Skeletal muscle tissue (tissue), 4 donors: Measurements from ENCODE around the gene CYGB. TPM values are rescaled to one million over a fixed set of nuclear protein-coding genes. Genes with fewer than 3 reads are reported as not detected.

Experiments
- H3K27ac ChIP-seq: one replicate; pipeline ENCODE4 v1.7.0; 2013; ENCODE audit warnings: mild to moderate bottlenecking, low read depth, low read length, inconsistent platforms
- H3K27me3 ChIP-seq, 3 donors: one replicate each; pipeline ENCODE4 v1.7.0; 2013; ENCODE audit warnings: low read length in 3 of 3; ENCODE audit not compliant: control insufficient read depth in 3 of 3, insufficient read depth in 3 of 3
- H3K36me3 ChIP-seq, 3 donors: one replicate each; pipeline ENCODE4 v1.7.0; 2013; ENCODE audit warnings: low read length in 3 of 3; ENCODE audit not compliant: control insufficient read depth in 3 of 3, insufficient read depth in 3 of 3
- H3K4me1 ChIP-seq, 3 donors: one replicate each; pipeline ENCODE4 v1.7.0; 2013; ENCODE audit warnings: low read length in 3 of 3, mild to moderate bottlenecking in 3 of 3; ENCODE audit not compliant: control insufficient read depth in 3 of 3, insufficient read depth in 3 of 3
- H3K4me3 ChIP-seq, 3 donors: one replicate each; pipeline ENCODE4 v1.7.0; 2013; ENCODE audit warnings: low read length in 3 of 3
- H3K9ac ChIP-seq, 3 donors: one replicate each; pipeline ENCODE4 v1.7.0; 2013; ENCODE audit warnings: low read length in 3 of 3, mild to moderate bottlenecking in 3 of 3, moderate library complexity in 2 of 3, low read depth in 1 of 3
- H3K9me3 ChIP-seq, 3 donors: one replicate each; pipeline ENCODE4 v1.7.0; 2013; ENCODE audit warnings: low read length in 3 of 3; ENCODE audit not compliant: control insufficient read depth in 3 of 3
- total RNA-seq: library from RNA; depleted of rRNA; stranded (reverse); fragments of >200 nt; gene quantifications from one replicate; pipeline ENCODE4 v1.2.3, GENCODE V29; 2014
- donor health status: Osteomylitis.

The CYGB gene
- total RNA-seq, 1 donor from 2014 or later = 8.9 TPM

- Histone ChIP-seq H3K36me3 (no peaks in the 10 kb centered on the region), H3K9me3 (no peaks in the 10 kb centered on the region), H3K27me3 (no peaks in the 10 kb centered on the region), H3K9ac (peak overlapping the region in 1 of 3 donors; percentile 57), H3K27ac (no peak overlapping the region), H3K4me1 (peaks cover 60 to 75% (median 71%) of the 10 kb centered on the region in 3 donors), H3K4me3 (no peak overlapping the region)
Measured at GRCh38 chr17:76545918-76546555, 8.5 kb upstream of the CYGB start.

DNA sequence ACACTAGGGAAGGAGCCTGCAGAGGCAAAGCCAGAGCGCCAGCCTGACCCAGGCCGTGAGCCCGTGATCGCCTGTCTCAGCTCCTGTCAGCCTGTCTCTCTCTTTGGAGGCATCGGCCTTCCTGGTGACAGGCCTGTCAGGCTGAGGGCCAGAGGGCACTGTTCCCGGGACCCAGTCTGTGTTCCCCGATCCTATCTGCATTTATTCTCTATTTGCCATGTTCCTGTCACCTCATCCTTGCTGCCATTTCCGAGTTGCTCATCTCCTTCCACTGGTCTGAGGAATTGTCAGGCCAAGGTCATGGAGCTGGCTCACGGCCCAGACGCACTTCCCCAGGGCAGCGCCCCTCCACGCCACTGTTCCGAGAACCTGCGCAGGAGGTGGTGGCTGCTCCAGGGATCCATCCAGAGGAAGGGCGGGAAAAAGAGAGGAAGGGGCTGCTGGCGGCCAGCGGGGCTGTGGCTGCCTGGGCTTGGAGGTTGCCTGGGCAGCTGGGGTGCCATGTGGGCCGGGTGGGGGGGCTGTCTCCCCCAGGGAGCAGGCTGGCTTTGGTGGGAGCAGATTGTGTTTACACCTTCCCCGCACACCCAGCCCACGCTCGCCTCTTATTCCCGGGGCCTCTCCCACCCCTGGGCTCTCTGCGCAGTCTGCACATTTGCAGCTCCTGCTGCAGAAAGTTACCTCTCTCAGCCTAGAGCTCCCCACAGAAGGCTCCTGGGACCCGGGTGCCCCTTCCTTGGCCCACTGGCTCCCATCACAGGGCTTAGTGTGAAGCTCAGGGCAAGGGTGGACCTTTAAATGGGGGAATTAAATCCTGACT lies 7.2 kb upstream of the CYGB start:
- H3K27ac ChIP-seq = peak overlapping the region; percentile 47

GRCh38 chr17:76543826-76544545 lies 6.5 kb upstream of the CYGB start:
- Histone ChIP-seq H3K27me3 (peaks cover 0 to under 1% (median 0%) of the 10 kb centered on the region in 3 donors), H3K9ac (peak overlapping the region; percentile 38 to 70 (median 59)), H3K4me1 (peaks cover 67 to 86% (median 79%) of the 10 kb centered on the region in 3 donors), H3K9me3 (no peaks in the 10 kb centered on the region), H3K27ac (peak overlapping the region; percentile 47), H3K4me3 (peak overlapping the region in 2 of 3 donors; percentile 6 to 19), H3K36me3 (no peaks in the 10 kb centered on the region)

More for the DNA sequence above, 7.2 kb upstream of the CYGB start:
- peak overlapping the region in 2 of 3 donors; percentile 4 to 6 for H3K4me3 ChIP-seq
- peaks cover 63 to 82% (median 76%) of the 10 kb centered on the region in 3 donors for H3K4me1 ChIP-seq
- H3K9me3 ChIP-seq = no peaks in the 10 kb centered on the region
- H3K9ac ChIP-seq = peak overlapping the region; percentile 38 to 70 (median 59)
- H3K27me3 ChIP-seq = no peaks in the 10 kb centered on the region
- no peaks in the 10 kb centered on the region for H3K36me3 ChIP-seq

GRCh38 chr17:76543482-76543825 lies 5.9 kb upstream of the CYGB start:
- Histone ChIP-seq H3K36me3 (no peaks in the 10 kb centered on the region), H3K27me3 (peaks cover 1 to 6% (median 3%) of the 10 kb centered on the region in 3 donors), H3K4me3 (no peak overlapping the region), H3K4me1 (peaks cover 69 to 82% (median 79%) of the 10 kb centered on the region in 3 donors), H3K27ac (no peak overlapping the region), H3K9ac (no peak overlapping the region), H3K9me3 (no peaks in the 10 kb centered on the region)

DNA sequence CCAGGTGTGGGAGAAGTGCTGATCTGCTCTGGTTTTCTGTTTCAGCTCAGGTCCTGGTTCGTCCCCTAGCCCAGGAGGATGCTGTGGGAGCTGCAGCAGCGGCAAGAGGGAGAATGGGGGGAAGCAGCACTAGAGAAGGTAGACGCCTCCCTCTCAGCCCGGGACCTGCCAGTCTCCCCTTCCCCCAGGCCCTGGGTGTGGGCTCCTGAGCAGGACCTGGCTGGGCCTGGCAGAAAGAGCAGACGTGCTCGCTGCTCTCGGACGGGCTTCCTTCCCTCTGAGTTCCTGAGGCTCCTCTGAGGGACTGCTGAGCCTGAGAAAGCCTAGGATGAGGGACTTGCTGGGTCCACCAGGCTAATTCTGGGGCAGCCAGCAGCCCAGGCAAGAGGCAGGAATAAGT lies 5.5 kb upstream of the CYGB start:
- Histone ChIP-seq H3K27me3 (peaks cover 6 to 9% (median 7%) of the 10 kb centered on the region in 3 donors), H3K4me1 (peaks cover 70 to 77% (median 75%) of the 10 kb centered on the region in 3 donors), H3K9me3 (no peaks in the 10 kb centered on the region), H3K36me3 (no peaks in the 10 kb centered on the region), H3K27ac (no peak overlapping the region), H3K4me3 (no peak overlapping the region), H3K9ac (peak overlapping the region in 1 of 3 donors; percentile 54)

- Histone ChIP-seq H3K36me3 (no peaks in the 10 kb centered on the region), H3K9ac (peak overlapping the region in 1 of 3 donors; percentile 20), H3K9me3 (no peaks in the 10 kb centered on the region), H3K27me3 (peaks cover 7 to 11% (median 7%) of the 10 kb centered on the region in 3 donors), H3K4me3 (no peak overlapping the region), H3K27ac (no peak overlapping the region), H3K4me1 (peaks cover 68 to 73% (median 71%) of the 10 kb centered on the region in 3 donors)
Measured at GRCh38 chr17:76542566-76542971, 5.1 kb upstream of the CYGB start.

DNA sequence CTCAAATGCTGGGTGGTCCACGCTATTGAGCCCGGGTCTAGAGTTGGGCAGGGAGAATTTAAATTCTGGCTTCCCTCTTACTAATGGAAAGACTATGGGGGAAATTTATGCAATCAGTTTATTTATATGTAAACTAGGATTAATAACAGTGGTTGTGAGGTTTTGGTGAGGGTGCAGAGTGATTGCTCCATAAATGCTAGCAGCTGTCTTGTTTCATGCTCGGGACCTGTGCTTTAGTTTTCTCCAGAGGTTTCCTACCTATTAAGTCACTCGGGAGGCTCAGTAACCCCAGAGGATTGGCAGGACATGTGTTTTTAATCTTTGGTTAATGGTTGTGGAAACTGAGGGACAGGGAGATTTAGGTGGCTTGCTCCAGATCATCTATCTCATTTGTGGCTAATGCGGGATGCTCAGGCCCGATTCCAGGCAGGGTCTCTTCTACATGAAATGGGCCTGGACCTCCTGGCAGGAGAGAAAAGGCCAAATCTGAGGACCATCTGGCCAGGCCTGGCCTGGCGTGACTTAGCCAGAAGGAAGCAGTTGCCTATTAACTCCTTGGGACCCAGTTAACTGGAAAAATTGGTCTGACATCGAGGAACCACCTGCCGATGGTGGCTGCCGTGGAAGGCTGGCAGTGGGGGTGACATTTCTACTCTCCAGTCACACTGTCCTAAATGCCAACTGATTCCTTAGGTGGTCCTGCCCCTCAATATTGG lies 4.4 kb upstream of the CYGB start:
- H3K27me3 ChIP-seq = peaks cover 10 to 15% (median 12%) of the 10 kb centered on the region in 3 donors
- no peak overlapping the region for H3K4me3 ChIP-seq
- H3K9ac ChIP-seq = peak overlapping the region in 1 of 3 donors; percentile 47
- no peaks in the 10 kb centered on the region for H3K36me3 ChIP-seq
- H3K9me3 ChIP-seq = no peaks in the 10 kb centered on the region
- H3K27ac ChIP-seq = no peak overlapping the region
- peaks cover 66 to 70% (median 68%) of the 10 kb centered on the region in 3 donors for H3K4me1 ChIP-seq

- peaks cover 14 to 24% (median 19%) of the 10 kb centered on the region in 3 donors for H3K27me3 ChIP-seq
- H3K36me3 ChIP-seq = no peaks in the 10 kb centered on the region
- H3K4me1 ChIP-seq = peaks cover 62 to 67% (median 65%) of the 10 kb centered on the region in 3 donors
- H3K9ac ChIP-seq = peak overlapping the region; percentile 65 to 89 (median 70)
- no peaks in the 10 kb centered on the region for H3K9me3 ChIP-seq
- peak overlapping the region; percentile 77 to 85 (median 81) for H3K4me3 ChIP-seq
- peak overlapping the region; percentile 57 for H3K27ac ChIP-seq
Measured at GRCh38 chr17:76540381-76541300, 3.1 kb upstream of the CYGB start.
